Ishikawa (cell line): ENCODE data around the gene RAPGEF4.

Experiments
- CEBPB ChIP-seq: IDR thresholded peaks from 2 replicates; pipeline ENCODE4 v1.6.1; 2012
- CREB1 ChIP-seq: IDR thresholded peaks from 2 replicates; pipeline ENCODE4 v1.6.1; 2012; ENCODE audit warnings: low read depth
- EGR1 ChIP-seq: IDR thresholded peaks from 2 replicates; pipeline ENCODE4 v1.6.1; 2012
- EP300 ChIP-seq: IDR thresholded peaks from 2 replicates; pipeline ENCODE4 v1.6.1; 2012; ENCODE audit warnings: borderline replicate concordance
- FOXM1 ChIP-seq: IDR thresholded peaks from 2 replicates; pipeline ENCODE4 v1.6.1; 2012; ENCODE audit warnings: low read depth, borderline replicate concordance
- NFIC ChIP-seq: IDR thresholded peaks from 2 replicates; pipeline ENCODE4 v1.6.1; 2012
- RAD21 ChIP-seq: IDR thresholded peaks from 2 replicates; pipeline ENCODE4 v1.6.1; 2012; ENCODE audit warnings: low read depth
- REST ChIP-seq: IDR thresholded peaks from 2 replicates; pipeline ENCODE4 v1.6.1; 2012; ENCODE audit warnings: low read depth, mild to moderate bottlenecking
- TAF1 ChIP-seq: IDR thresholded peaks from 2 replicates; pipeline ENCODE4 v1.6.1; 2012; ENCODE audit warnings: low read depth, mild to moderate bottlenecking
- TCF12 ChIP-seq: IDR thresholded peaks from 2 replicates; pipeline ENCODE4 v1.6.1; 2012; ENCODE audit warnings: low read depth
- TEAD4 ChIP-seq: IDR thresholded peaks from 2 replicates; pipeline ENCODE4 v1.6.1; 2012
- YY1 ChIP-seq: IDR thresholded peaks from 2 replicates; pipeline ENCODE4 v1.6.1; 2012; ENCODE audit warnings: low read depth
- ZBTB7A ChIP-seq: IDR thresholded peaks from 2 replicates; pipeline ENCODE4 v1.6.1; 2012; ENCODE audit warnings: low read depth
- TF ChIP-seq, protein P1 (sequence below): IDR thresholded peaks from 2 replicates; pipeline ENCODE4 v1.6.1; 2012
- TF ChIP-seq, protein P2 (sequence below): IDR thresholded peaks from 2 replicates; pipeline ENCODE4 v1.6.1; 2012

Gene RAPGEF4

DNA sequence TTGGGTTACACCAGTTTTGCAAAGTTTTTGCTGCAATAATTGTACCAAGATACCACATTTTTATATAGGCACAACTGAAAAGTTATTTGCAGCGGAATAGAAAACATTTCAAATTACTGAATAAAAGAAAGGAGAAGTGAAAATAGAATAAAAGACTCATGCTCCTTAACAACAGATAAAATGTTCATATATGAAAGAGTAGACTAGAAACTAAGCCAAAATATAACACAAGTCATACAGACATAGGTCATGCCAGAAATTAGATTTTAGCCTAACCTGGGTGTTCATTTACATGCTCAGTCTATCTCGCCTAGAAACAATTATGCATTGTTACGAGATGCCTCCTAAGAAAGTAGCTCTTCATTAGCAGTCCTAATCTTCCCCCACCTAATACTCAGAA is 323.6 kb downstream of the RAPGEF4 start:
- no peak for TF ChIP-seq TCF12
- no peak for TF ChIP-seq FOXM1
- TF ChIP-seq YY1, result no peak
- no peak for TF ChIP-seq TEAD4
- no peak for TF ChIP-seq CEBPB
- no peak for TF ChIP-seq EP300
- no peak for TF ChIP-seq NFIC
- no peak for TF ChIP-seq ZBTB7A

DNA sequence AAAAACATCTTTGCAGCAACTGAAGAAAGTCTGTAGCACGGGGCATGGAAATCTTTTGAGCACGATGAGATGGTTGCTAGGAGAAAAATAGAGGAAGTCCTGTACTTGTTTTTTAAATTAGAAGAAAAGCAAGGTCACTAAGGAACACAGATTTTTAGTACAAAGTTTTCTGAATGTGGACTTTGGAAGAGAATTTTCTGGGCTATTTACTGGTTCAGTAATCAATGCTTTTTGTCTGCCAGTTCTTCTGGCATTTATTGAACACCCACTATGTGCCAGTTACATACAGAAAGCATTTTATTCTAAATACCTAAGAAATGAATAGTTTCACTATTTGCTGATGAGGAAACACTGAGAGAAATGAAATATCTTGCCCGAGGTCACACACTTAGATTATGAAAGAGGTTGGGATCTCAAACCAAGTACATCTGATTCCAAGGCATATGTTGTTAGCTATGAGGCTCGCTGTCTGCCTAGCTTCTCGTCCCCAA is 324.4 kb downstream of the RAPGEF4 start:
- TF ChIP-seq CEBPB, result no peak
- no peak for TF ChIP-seq EGR1
- no peak for TF ChIP-seq REST
- TF ChIP-seq, protein P1, sequence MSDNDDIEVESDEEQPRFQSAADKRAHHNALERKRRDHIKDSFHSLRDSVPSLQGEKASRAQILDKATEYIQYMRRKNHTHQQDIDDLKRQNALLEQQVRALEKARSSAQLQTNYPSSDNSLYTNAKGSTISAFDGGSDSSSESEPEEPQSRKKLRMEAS, result no peak
- TF ChIP-seq, protein P2, sequence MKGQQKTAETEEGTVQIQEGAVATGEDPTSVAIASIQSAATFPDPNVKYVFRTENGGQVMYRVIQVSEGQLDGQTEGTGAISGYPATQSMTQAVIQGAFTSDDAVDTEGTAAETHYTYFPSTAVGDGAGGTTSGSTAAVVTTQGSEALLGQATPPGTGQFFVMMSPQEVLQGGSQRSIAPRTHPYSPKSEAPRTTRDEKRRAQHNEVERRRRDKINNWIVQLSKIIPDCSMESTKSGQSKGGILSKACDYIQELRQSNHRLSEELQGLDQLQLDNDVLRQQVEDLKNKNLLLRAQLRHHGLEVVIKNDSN, result no peak
- no peak for TF ChIP-seq TCF12
- TF ChIP-seq ZBTB7A, result no peak
- no peak for TF ChIP-seq FOXM1
- TF ChIP-seq EP300, result no peak
- no peak for TF ChIP-seq CREB1
- TF ChIP-seq YY1, result no peak
- no peak for TF ChIP-seq TEAD4
- TF ChIP-seq RAD21, result no peak
- TF ChIP-seq NFIC, result no peak
- TF ChIP-seq TAF1, result no peak

DNA sequence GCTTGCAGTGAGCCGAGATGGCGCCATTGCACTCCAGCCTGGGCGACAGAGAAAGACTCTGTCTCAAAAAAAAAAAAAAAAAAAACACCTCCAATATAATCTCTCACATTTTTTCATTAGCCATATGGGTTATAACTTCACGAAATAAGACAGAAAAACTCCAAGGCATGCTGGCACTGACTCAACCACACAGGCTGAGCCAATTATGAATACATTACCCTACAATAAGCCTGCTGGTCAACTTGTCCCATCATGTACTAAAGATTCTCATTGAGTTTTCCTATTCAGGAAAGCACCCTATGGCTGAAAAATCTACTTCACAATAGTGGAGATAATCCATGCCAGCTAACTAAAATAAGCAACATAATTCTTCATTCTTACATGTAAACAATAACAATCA is 327.2 kb downstream of the RAPGEF4 start:
- no peak for TF ChIP-seq NFIC
- no peak for TF ChIP-seq EP300
- TF ChIP-seq, protein P2, result no peak
- no peak for TF ChIP-seq YY1
- TF ChIP-seq, protein P1, result no peak
- no peak for TF ChIP-seq CEBPB
- no peak for TF ChIP-seq EGR1
- TF ChIP-seq REST, result no peak
- TF ChIP-seq RAD21, result no peak
- TF ChIP-seq FOXM1, result no peak
- no peak for TF ChIP-seq TAF1
- no peak for TF ChIP-seq ZBTB7A
- TF ChIP-seq CREB1, result no peak
- TF ChIP-seq TCF12, result no peak
- TF ChIP-seq TEAD4, result no peak

GRCh38 chr2:173064151-173064805 is 328.6 kb downstream of the RAPGEF4 start:
- TF ChIP-seq CREB1, result no peak
- TF ChIP-seq EGR1, result no peak
- no peak for TF ChIP-seq RAD21
- TF ChIP-seq FOXM1, result no peak
- no peak for TF ChIP-seq CEBPB
- TF ChIP-seq REST, result no peak
- no peak for TF ChIP-seq ZBTB7A
- TF ChIP-seq, protein P2, result no peak
- TF ChIP-seq TEAD4, result no peak
- TF ChIP-seq NFIC, result no peak
